Measurements from ENCODE around the gene KANSL3.

The KANSL3 gene

DNA sequence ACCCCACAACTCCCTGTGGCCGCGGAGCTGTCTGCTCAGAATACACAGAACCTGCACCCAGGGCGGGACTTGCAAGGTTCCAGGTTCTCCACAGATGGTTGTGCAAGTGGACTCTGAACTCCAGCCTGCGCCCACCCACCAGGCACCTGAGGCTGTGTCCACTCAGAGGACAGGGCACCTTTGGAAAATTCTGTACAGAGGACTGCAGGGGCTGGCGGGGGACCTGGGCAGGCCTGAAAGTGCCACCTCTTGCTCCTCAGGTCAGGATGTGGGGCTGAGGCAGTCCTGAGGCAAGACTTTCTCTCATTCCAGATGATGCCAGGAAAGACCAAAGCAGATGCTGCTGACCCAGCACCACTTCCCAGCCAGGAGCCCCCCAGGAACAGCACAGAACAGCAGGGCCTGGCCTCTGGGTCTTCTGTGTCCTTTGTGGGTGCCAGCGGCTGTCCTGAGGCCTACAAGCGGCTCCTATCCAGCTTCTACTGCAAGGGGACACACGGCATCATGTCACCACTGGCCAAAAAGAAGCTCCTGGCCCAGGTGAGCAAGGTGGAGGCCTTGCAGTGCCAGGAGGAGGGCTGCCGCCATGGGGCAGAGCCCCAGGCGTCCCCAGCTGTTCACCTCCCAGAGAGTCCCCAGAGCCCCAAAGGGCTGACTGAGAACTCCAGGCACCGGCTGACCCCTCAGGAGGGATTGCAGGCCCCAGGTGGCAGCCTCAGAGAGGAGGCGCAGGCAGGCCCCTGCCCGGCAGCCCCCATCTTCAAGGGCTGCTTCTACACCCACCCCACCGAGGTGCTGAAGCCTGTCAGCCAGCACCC is 87.1 kb downstream of the KANSL3 start:
- H3K27ac Mint-ChIP-seq: peak overlapping the region; percentile 26

DNA sequence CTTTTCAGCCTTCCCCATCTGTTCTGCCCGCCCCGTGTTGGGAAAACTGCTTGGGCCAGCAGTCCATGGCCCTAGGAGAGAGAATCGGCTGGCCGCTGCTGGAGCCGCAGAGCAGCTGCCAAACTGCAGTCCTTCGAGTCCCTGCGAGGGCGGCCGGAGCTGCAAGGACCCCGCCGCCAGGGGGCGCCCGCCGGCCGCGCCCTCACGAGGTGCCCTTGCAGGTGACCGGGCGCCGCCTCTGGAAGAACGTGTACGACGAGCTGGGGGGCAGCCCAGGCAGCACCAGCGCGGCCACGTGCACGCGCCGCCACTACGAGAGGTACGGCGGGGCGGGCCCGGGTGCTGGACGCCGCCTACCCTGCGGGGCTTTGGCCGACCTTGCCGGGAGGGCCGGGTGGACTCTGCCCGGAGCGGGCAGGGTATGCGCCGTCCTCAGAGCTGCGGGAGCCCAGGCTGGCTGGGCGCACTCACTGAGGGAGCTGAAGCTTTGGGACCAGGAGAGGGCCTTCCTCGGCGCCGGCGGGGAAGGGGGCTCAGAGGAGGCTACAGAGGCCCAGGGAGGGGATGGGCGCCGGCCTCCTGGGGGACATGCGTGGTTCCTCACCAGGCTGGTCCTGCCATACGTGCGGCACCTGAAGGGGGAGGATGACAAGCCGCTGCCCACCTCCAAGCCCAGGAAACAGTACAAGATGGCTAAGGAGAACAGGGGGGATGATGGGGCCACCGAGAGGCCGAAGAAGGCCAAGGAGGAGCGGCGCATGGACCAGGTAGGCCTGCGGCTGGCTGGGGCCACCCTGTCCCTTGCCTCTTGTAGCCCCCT is 87.9 kb downstream of the KANSL3 start:
- Mint-ChIP-seq H3K4me1 (peaks cover 64% of the 10 kb centered on the region), H3K4me3 (no peak overlapping the region), H3K9me3 (no peaks in the 10 kb centered on the region), H3K27ac (peak overlapping the region; percentile 26), H3K36me3 (peaks cover 100% of the 10 kb centered on the region)
- DNase-seq (ENCODE audit: low spot score in 2 of 2) (no peak), ATAC-seq (no peak)

More for the DNA sequence above, 87.1 kb downstream of the KANSL3 start:
- ATAC-seq (no peak), DNase-seq (ENCODE audit: low spot score in 2 of 2) (no peak)
- peaks cover 96% of the 10 kb centered on the region for H3K36me3 Mint-ChIP-seq
- no peaks in the 10 kb centered on the region for H3K9me3 Mint-ChIP-seq
- H3K4me3 Mint-ChIP-seq: no peak overlapping the region
- peaks cover 57% of the 10 kb centered on the region for H3K4me1 Mint-ChIP-seq

DNA sequence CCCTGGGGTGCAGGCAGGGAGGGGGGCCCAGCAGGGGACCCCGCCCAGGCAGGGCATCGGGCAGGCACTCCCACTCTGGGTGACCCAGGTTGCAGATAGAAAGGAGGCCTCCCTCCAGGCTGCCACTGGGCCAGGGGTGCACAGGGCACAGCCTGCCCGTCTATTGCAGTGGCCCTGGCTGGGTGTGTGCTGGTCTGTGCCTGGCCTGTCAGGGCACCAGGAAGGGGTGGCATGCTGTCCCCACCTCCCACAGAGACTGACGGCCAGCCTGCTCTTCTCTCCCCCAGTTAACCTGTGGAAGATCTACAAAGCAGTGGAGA is 88.7 kb downstream of the KANSL3 start:
- H3K4me3 Mint-ChIP-seq: no peak overlapping the region
- DNase-seq (ENCODE audit: low spot score in 2 of 2) (no peak), ATAC-seq (no peak)
- H3K9me3 Mint-ChIP-seq: no peaks in the 10 kb centered on the region
- H3K27ac Mint-ChIP-seq: peak overlapping the region; percentile 26
- peaks cover 100% of the 10 kb centered on the region for H3K36me3 Mint-ChIP-seq
- peaks cover 64% of the 10 kb centered on the region for H3K4me1 Mint-ChIP-seq

DNA sequence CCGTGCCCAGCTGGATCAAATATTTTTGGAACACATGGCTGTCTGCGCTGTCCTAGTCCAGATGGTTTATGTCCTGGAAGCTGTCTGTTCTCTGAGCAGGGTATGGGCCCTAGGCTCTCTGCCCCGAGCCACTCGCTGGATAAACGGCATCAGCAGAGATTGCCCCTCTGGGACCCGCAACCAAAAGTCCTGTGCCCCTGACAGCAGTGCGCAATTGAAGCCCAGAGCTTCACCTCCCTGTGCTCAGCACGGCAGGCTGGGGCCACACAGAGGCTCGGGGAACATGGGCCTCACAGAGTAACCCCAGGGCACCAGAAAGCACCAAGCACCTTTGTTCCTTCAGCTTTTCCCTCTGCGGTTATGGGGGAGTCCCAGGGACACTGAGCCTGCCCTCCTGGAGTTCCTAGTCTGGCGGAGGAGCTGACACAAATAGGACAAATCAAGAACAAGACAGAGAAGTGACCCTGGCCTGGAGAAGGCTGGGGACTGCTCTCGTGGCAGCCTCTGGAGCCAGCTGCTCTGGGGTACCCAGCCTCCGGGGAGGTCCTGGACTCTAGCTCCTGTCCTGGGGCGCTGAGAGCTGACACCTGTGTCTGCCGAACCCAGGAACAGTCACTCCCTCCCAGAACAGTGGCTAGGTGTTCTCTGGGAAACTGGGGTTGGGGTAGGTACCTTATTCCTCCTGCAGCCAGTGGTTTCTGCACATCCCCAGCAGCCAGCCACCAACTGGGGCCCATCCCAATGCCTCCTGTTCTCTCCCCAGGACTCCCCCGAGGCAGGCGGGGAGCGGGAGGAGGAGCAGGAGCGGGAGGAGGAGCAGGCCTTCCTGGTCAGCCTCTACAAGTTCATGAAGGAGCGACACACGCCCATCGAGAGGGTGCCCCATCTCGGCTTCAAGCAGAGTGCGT is 89.3 kb downstream of the KANSL3 start:
- ATAC-seq (no peak), DNase-seq (ENCODE audit: low spot score in 2 of 2) (no peak)
- Mint-ChIP-seq H3K4me1 (peaks cover 64% of the 10 kb centered on the region), H3K27ac (no peak overlapping the region), H3K4me3 (no peak overlapping the region), H3K9me3 (no peaks in the 10 kb centered on the region), H3K36me3 (peaks cover 100% of the 10 kb centered on the region)

DNA sequence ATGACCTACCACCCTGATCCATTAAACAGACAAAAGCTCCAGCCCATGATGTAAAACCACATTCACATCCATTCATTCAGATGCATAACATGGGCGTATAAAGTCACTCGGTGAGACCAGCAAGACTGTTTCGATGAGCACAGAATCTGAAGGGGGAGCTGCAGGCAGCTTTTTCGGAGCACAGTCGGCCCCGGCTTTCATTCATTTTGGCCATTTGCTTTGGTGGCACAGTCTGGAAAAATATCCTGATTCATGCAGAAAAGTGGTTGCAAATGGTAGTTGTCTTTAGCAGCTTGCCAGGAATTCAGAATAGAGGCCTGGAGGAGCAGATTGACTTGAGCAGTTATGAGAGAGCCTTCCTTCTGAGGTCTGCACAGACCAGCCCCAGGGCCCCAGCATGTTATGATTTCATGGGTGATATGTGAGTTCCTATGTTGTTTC is 90.4 kb downstream of the KANSL3 start:
- H3K27ac Mint-ChIP-seq: peak overlapping the region; percentile 91
- peaks cover 62% of the 10 kb centered on the region for H3K4me1 Mint-ChIP-seq
- H3K36me3 Mint-ChIP-seq: peaks cover 100% of the 10 kb centered on the region
- no peaks in the 10 kb centered on the region for H3K9me3 Mint-ChIP-seq
- peak overlapping the region; percentile 55 for H3K4me3 Mint-ChIP-seq
- ATAC-seq (no peak), DNase-seq (ENCODE audit: low spot score in 2 of 2) (no peak)

DNA sequence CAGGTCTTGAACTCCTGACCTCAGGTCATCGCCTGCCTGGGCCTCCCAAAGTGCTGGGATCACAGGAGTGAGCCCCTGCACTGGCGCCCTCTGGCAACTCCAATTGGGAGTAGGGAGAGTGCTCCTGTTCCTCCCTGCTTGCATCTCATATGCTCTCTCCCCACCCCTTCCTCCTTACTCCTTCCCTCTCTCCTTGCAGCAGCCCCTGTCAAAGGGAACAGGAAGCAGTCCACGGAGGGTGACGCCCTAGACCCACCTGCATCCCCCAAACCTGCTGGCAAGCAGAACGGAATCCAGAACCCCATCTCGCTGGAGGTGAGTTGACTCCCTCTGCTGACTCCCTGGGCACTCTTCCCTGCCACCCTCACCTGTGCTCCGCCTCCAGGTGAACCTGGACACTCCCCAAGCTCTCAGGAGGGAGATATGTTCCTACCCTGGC is 90.9 kb downstream of the KANSL3 start:
- DNase-seq (ENCODE audit: low spot score in 2 of 2) (no peak), ATAC-seq (no peak)
- Mint-ChIP-seq H3K36me3 (peaks cover 100% of the 10 kb centered on the region), H3K27ac (peak overlapping the region; percentile 91), H3K9me3 (no peaks in the 10 kb centered on the region), H3K4me3 (peak overlapping the region; percentile 55), H3K4me1 (peaks cover 65% of the 10 kb centered on the region)

DNA sequence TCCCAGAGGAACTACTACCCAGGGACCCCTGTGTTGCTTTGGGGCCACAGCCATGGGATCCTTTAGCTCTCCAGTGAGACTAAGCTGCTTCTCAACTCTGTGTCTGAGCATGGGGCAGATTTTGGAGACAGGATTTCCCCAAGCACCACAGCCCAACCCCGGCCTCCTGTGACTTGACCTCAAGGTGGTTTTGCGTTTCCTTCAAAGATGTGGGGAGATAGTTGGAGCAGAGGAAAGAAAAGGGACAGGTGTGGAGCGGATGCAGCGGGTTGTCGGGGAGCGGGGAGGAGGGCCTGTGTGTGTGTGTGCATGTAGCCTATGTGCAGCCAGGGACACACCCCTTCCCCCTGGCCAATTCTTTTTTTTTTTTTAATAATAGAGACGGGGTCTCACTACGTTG is 91.3 kb downstream of the KANSL3 start:
- peak overlapping the region; percentile 91 for H3K27ac Mint-ChIP-seq
- no peaks in the 10 kb centered on the region for H3K9me3 Mint-ChIP-seq
- H3K36me3 Mint-ChIP-seq: peaks cover 100% of the 10 kb centered on the region
- DNase-seq (ENCODE audit: low spot score in 2 of 2): no peak
- ATAC-seq: no peak
- peaks cover 61% of the 10 kb centered on the region for H3K4me1 Mint-ChIP-seq
- H3K4me3 Mint-ChIP-seq: peak overlapping the region; percentile 55

DNA sequence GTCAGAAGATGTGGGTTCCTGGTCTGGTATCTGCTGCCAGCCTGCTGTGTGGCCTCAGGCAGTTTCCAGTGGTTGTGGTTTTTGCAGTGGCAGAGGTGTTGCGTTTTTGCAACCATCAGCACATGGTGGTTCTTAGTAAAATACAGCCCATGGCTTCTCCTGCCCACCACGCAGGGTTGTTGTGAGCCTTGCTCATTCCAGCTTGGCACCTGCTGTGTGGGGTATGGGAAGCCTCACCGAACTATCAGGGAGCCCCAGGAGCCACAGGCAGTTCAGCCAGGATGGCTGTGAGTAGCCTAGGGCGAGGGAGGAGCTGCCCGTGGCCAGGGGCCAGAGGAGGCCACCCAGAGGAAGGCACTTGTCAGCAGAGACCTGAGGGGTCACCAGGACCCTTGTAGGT is 91.8 kb downstream of the KANSL3 start:
- H3K4me1 Mint-ChIP-seq: peaks cover 61% of the 10 kb centered on the region
- DNase-seq (ENCODE audit: low spot score in 2 of 2): peak in 1 of 2 donors; percentile 62
- peak overlapping the region; percentile 91 for H3K27ac Mint-ChIP-seq
- ATAC-seq: peak; percentile 56
- peak overlapping the region; percentile 55 for H3K4me3 Mint-ChIP-seq
- no peaks in the 10 kb centered on the region for H3K9me3 Mint-ChIP-seq
- peaks cover 100% of the 10 kb centered on the region for H3K36me3 Mint-ChIP-seq
